Urinary bladder (tissue), 4 donors: ENCODE results near the gene SORCS1. TPM values are rescaled to one million over a fixed set of nuclear protein-coding genes. Genes with fewer than 3 reads are reported as not detected.
"Not testable (repeated sequence)": the region's sequence is repeated elsewhere in the genome, so short reads cannot be mapped to it uniquely, and the experiment has no call there.

ENCODE experiments used
- DNase-seq: peaks from one replicate; pipeline ENCODE4 v3.0.0-alpha.2; 2015; ENCODE audit errors: extremely low spot score
- H3K27ac ChIP-seq: one replicate; pipeline ENCODE4 v1.5.1; 2013; ENCODE audit warnings: low read depth, mild to moderate bottlenecking, moderate library complexity
- H3K36me3 ChIP-seq: one replicate; pipeline ENCODE4 v1.6.1; 2013; ENCODE audit warnings: mild to moderate bottlenecking, moderate library complexity; ENCODE audit not compliant: insufficient read depth
- H3K4me1 ChIP-seq: one replicate; pipeline ENCODE4 v1.6.1; 2013; ENCODE audit warnings: mild to moderate bottlenecking, moderate library complexity; ENCODE audit not compliant: insufficient read depth
- H3K4me3 ChIP-seq: one replicate; pipeline ENCODE4 v1.5.1; 2013; ENCODE audit warnings: low read depth, low read length
- WGBS: extraction: QIAGEN DNeasy Blood & Tissue Kit; methylation state at CpG from one replicate; pipeline ENCODE4 v1.1.7; 2013; 5-methylcytosine and 5-hydroxymethylcytosine counted together
- polyA plus RNA-seq: library from polyadenylated mRNA; stranded (reverse); fragments of 200-250 nt; gene quantifications from one replicate; pipeline ENCODE4 v1.2.3, GENCODE V29; 2013
- total RNA-seq: library from RNA; depleted of rRNA; stranded (reverse); fragments of >200 nt; gene quantifications from one replicate; pipeline ENCODE4 v1.2.3, GENCODE V29; 2014
- donor health status: healthy with polysubstance abuse.
- donor health status: healthy.

Gene SORCS1
- total and polyA plus RNA-seq, 2 donors = 9.3 to 14.8 TPM

GRCh38 chr10:107056182-107056581 lies 108.3 kb downstream of the SORCS1 start:
- 88% methylated on average over 2 of the region's 2 CpGs for WGBS
- no peak for DNase-seq
- no peaks in the 10 kb centered on the region for H3K36me3 ChIP-seq
- no peak overlapping the region for H3K4me3 ChIP-seq
- no peaks in the 10 kb centered on the region for H3K4me1 ChIP-seq
- no peak overlapping the region for H3K27ac ChIP-seq

DNA sequence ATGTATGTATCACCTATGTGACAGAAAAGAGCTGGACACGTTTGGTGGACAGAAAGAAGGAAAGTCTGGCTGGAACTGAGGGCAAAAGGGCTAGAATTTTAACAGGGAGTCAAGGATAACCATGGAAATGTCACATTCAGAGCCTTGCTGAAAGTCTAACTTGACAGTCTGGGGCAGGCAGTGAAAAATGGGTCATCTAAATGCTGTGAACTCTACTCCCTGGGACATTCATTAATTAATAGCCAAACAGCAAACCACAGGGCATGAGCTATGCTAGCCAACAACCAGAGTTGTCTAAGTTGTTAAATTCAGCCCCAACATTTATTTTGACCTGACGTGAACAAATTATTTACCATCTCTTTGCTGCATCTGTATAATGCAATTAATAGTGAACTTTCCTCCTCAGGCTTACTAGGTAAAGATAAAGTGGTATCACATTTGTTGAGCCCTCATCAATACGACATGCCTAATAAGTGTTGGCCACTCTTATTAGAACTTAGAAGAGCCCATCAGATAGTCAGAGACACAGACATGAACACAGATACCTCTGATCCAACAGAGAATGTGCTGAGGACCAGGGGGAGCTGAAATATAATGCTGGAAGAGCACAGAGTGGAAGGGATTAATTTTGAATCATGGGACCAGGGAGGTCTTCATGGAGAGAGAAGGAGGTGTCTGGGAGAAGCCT lies 109.9 kb downstream of the SORCS1 start:
- Histone ChIP-seq H3K4me1 (no peaks in the 10 kb centered on the region), H3K27ac (no peak overlapping the region), H3K4me3 (no peak overlapping the region), H3K36me3 (no peaks in the 10 kb centered on the region)
- no peak for DNase-seq
- WGBS = 84% methylated on average over 3 of the region's 3 CpGs

DNA sequence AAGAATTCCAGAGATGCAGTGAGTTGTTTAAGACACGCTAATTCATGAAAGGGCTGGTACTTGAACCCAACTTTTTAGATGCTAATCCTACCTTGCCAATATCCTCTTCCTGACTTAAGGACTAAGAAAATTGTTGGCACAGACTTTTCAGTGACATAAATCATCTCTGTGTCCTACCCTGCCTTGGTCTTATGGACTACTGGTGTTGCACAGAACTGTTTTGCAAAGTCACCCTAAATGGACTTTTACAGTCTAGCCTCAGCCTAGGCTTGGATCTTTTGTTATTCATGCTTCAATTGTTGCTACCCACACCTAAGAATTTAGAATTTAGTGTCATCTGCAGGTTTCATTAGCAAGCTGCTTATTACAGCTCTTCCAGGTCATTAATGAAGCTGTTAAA lies 112.7 kb downstream of the SORCS1 start:
- WGBS = 97% methylated on average over 1 of the region's 1 CpG
- Histone ChIP-seq H3K27ac (no peak overlapping the region), H3K4me3 (no peak overlapping the region), H3K4me1 (no peaks in the 10 kb centered on the region), H3K36me3 (no peaks in the 10 kb centered on the region)
- DNase-seq = no peak

- Histone ChIP-seq H3K27ac (no peak overlapping the region), H3K4me1 (no peaks in the 10 kb centered on the region), H3K36me3 (no peaks in the 10 kb centered on the region), H3K4me3 (no peak overlapping the region)
- DNase-seq = no peak
- WGBS = 90% methylated on average over 3 of the region's 3 CpGs
Measured at GRCh38 chr10:107043461-107043860, 121.0 kb downstream of the SORCS1 start.

- Histone ChIP-seq H3K4me3 (no peak overlapping the region), H3K27ac (no peak overlapping the region), H3K36me3 (no peaks in the 10 kb centered on the region), H3K4me1 (no peaks in the 10 kb centered on the region)
- WGBS = 94% methylated on average over 10 of the region's 10 CpGs
- no peak for DNase-seq
Measured at GRCh38 chr10:107037192-107038122, 127.0 kb downstream of the SORCS1 start.

DNA sequence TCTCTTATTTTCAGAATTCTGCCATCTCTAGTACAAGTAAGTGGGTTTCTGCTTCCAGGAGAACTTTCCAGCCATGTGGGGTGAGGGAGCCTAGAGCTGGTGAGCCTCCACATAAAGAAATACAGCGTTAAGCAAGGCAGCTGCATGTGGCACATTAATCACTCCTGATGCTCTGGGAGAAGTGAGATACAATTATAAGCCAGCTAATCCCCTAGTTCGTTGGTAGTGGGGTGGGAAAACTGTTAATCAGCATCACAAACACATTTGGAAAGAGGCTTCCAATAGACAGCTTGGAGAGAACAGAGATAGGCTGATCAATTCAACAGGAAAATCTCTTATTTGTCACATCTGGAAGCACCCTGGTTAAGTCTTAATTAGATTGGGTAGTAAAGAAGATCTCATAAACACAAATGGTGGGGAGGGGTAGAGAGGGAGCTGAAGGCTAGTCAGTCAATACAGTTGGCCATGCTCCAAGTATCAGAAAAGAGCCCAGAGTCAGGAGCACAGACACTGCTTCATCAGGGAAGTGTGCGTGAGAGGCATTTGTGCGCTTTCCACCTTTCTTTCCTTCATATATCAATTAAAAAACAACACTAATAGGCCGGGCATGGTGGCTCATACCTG lies 130.6 kb downstream of the SORCS1 start:
- H3K4me3 ChIP-seq = no peak overlapping the region
- no peaks in the 10 kb centered on the region for H3K36me3 ChIP-seq
- DNase-seq = no peak
- no peak overlapping the region for H3K27ac ChIP-seq
- H3K4me1 ChIP-seq = no peaks in the 10 kb centered on the region
- 78% methylated on average over 5 of the region's 5 CpGs for WGBS

- Histone ChIP-seq H3K4me1 (no peaks in the 10 kb centered on the region), H3K27ac (no peak overlapping the region), H3K4me3 (no peak overlapping the region), H3K36me3 (no peaks in the 10 kb centered on the region)
- no peak for DNase-seq
- 86% methylated on average over 10 of the region's 10 CpGs for WGBS
Measured at GRCh38 chr10:107032700-107033401, 131.7 kb downstream of the SORCS1 start.

DNA sequence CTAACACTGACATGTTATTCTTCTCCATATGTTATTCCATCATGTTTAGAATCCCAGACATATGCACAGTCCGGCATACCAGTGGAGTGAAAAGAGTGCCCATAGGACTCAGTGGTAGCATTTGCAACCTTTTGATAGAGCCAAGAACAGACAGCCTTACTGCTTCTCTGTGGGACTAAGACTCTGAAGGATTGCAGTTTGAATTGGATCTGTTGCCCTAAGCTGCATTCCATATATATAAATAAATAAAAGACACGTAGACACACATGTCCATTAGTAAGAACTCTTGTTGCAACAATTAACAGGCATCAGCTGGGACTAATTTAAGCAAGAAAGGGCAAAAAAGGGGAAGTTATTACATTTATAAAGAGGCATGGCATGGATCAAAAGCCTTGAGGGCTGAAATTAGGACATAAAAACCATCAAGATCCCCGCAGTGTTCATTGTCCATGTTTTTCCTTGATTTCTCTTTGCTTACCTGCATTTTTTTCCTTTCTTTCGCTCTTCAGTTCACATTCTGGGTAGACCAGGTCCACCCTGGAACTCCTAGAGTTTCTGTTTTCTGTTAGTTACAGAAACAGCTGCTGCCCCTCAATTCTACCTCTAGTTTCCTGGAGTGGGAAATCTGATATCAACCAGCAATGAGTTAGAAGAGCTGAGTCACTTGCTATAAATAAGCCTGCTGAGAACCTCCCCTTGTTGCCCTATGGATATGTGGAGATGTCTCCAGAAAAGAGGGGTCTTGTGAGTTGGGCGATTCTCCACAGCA lies 132.4 kb downstream of the SORCS1 start:
- no peak overlapping the region for H3K4me3 ChIP-seq
- no peak overlapping the region for H3K27ac ChIP-seq
- no peaks in the 10 kb centered on the region for H3K4me1 ChIP-seq
- DNase-seq = no peak
- 69% methylated on average over 5 of the region's 5 CpGs for WGBS
- H3K36me3 ChIP-seq = no peaks in the 10 kb centered on the region

DNA sequence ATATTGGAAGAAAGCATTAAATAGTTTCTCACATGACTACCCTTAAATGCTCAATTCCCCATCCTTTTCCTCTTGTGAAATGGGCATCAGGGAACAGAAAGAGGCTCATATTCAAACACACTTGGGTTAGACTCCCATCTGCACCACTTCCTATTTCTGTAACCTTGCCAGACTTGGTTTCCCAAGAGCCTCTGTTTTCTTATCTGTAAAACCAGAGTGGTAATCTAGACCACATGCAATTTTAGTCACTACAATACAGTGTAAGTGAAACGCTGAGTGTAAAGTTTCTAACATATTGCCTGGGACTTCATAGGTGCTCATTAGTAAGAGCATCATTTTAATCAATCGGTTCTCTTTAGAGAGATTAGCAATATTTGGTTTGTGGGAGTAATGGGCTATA lies 136.3 kb downstream of the SORCS1 start:
- Histone ChIP-seq H3K4me3 (no peak overlapping the region), H3K4me1 (no peaks in the 10 kb centered on the region), H3K27ac (no peak overlapping the region), H3K36me3 (no peaks in the 10 kb centered on the region)
- WGBS = 83% methylated on average over 2 of the region's 2 CpGs
- no peak for DNase-seq

GRCh38 chr10:107025676-107026075 lies 138.8 kb downstream of the SORCS1 start:
- 52% methylated on average over 4 of the region's 4 CpGs for WGBS
- Histone ChIP-seq H3K4me1 (no peaks in the 10 kb centered on the region), H3K4me3 (no peak overlapping the region), H3K27ac (no peak overlapping the region), H3K36me3 (no peaks in the 10 kb centered on the region)
- DNase-seq = no peak

- not testable (repeated sequence) for H3K36me3 ChIP-seq, DNase-seq, H3K27ac ChIP-seq, H3K4me3 ChIP-seq, H3K4me1 ChIP-seq
- WGBS = 98% methylated on average over 3 of the region's 3 CpGs
Measured at GRCh38 chr10:107024033-107024432, 140.5 kb downstream of the SORCS1 start.

DNA sequence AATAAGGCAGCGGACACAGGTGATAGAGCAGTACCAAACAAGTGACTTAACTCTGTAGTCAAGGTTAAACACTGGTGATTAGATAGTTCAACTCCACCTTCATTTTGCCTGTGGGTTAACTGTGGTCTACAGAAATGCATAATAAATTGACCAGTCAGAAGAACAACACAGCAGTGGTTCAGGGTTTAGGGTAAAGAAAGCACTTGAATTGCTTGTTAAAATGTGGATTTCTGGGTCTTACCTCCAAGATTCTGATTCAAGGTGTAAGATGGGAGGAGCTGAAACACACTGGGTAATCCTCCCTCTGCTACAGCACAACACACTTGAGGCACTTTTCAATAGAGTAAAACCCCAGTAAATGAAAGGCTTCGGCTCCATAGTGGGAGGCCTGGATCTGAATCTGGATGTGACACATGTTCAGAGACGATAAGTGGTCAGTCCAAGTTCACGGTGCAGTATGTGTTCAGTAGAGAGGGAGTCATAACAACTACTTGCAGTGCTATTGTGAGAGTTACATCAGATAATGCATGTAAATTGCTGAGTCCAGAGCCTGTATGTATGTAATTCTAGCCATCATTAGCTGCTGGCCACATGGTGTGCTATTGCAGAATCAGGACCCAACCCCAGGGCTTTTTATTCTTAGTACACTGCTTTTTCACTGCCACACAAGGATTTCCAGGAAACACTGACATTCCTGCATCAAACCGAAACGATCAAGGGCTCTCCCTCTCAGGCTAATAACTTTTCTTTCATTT lies 141.7 kb downstream of the SORCS1 start:
- Histone ChIP-seq H3K36me3 (no peaks in the 10 kb centered on the region), H3K4me3 (no peak overlapping the region), H3K27ac (no peak overlapping the region), H3K4me1 (no peaks in the 10 kb centered on the region)
- 89% methylated on average over 6 of the region's 6 CpGs for WGBS
- DNase-seq = no peak
